Body of pancreas (tissue), 4 donors: ENCODE data around the gene ABCC3. TPM values are rescaled to one million over a fixed set of nuclear protein-coding genes. Genes with fewer than 3 reads are reported as not detected.
A peak's percentile ranks its signal among the peaks of the same experiment; 100 is the strongest.

Experiments used
- ATAC-seq: fragments of 150-250 bp; one replicate; pipeline ENCODE4 v1.9.1; 2016
- DNase-seq, 4 donors: peaks; one replicate each; pipeline ENCODE4 v3.0.0-alpha.2; 2019
- H3K27ac ChIP-seq, 4 donors: fragments of 200-600 bp; sonication (generic); 1 replicate in 3 of 4; 2 replicates in 1 of 4; pipeline versions ENCODE4 v1.5.1 to v1.6.1; 2016 to 2019; ENCODE audit warnings: mild to moderate bottlenecking in 1 of 4, mixed read lengths in 1 of 4, moderate library complexity in 1 of 4
- H3K27me3 ChIP-seq, 2 donors: fragments of 200-600 bp; sonication (generic); one replicate each; pipeline ENCODE4 v1.6.0; 2016; ENCODE audit warnings: mild to moderate bottlenecking in 1 of 2
- H3K36me3 ChIP-seq, 2 donors: fragments of 200-600 bp; sonication (generic); replicated peaks in 1 of 2; 2 replicates each; pipeline ENCODE4 v1.5.1; 2016; ENCODE audit warnings: low read depth in 2 of 2; ENCODE audit not compliant: insufficient read depth in 1 of 2
- H3K4me1 ChIP-seq: fragments of 200-600 bp; sonication (generic); one replicate; pipeline ENCODE4 v1.6.0; 2016
- H3K4me3 ChIP-seq, 2 donors: fragments of 200-600 bp; sonication (generic); 1 replicate in 1 of 2; 2 replicates in 1 of 2; pipeline ENCODE4 v1.5.1; 2016 to 2019
- H3K9me3 ChIP-seq, 3 donors: fragments of 200-600 bp; sonication (generic); 1 replicate in 2 of 3; 2 replicates in 1 of 3; pipeline ENCODE4 v1.5.1; 2016
- CTCF ChIP-seq, 7 experiments: fragments of 450-650 bp in 4 of 7; fragments of 200-600 bp in 3 of 7; sonication (generic) in 3 of 7; IDR thresholded peaks; one replicate each; pipeline ENCODE4 v1.5.1; 2016 to 2019; ENCODE audit warnings: antibody characterized with exemption in 7 of 7
- POLR2A ChIP-seq, 3 donors: fragments of 450-650 bp; IDR thresholded peaks; one replicate each; pipeline ENCODE4 v1.6.1; 2016; ENCODE audit warnings: antibody characterized with exemption in 3 of 3, mild to moderate bottlenecking in 2 of 3
- WGBS, 2 donors: methylation state at CpG; one replicate each; pipeline ENCODE4 v1.1.5; 2017; 5-methylcytosine and 5-hydroxymethylcytosine counted together
- intact Hi-C: fragments of 100-400 bp; cut with DNase I; formaldehyde crosslinking; loops from one replicate; pipeline ENCODE4 v1.15.1; 2023
- total RNA-seq, 2 donors: library from RNA; depleted of rRNA; stranded (reverse); fragments of >200 nt; gene quantifications; one replicate each; pipeline ENCODE4 v1.1.0, GENCODE V29; 2016

Gene ABCC3
- total RNA-seq, 2 donors from 2014 or later = 130 to 163 TPM

- Histone ChIP-seq H3K27ac (peak overlapping the region in 2 of 4 donors; percentile 13 to 30), H3K27me3 (no peaks in the 10 kb centered on the region), H3K4me3 (no peak overlapping the region), H3K36me3 (no peaks in the 10 kb centered on the region), H3K9me3 (no peaks in the 10 kb centered on the region), H3K4me1 (peaks cover 23% of the 10 kb centered on the region)
- DNase-seq (no peak), ATAC-seq (no peak)
- intact Hi-C loops = no loop called here
- TF ChIP-seq POLR2A (IDR thresholded peaks at IDR 0.05) = no peak
- TF ChIP-seq CTCF (IDR thresholded peaks at IDR 0.05) = no peak
- 60 to 63% methylated on average over 7 to 8 of the region's 8 CpGs for WGBS, 2 donors
Observed at GRCh38 chr17:50668025-50668837, 33.5 kb downstream of the ABCC3 start.

DNA sequence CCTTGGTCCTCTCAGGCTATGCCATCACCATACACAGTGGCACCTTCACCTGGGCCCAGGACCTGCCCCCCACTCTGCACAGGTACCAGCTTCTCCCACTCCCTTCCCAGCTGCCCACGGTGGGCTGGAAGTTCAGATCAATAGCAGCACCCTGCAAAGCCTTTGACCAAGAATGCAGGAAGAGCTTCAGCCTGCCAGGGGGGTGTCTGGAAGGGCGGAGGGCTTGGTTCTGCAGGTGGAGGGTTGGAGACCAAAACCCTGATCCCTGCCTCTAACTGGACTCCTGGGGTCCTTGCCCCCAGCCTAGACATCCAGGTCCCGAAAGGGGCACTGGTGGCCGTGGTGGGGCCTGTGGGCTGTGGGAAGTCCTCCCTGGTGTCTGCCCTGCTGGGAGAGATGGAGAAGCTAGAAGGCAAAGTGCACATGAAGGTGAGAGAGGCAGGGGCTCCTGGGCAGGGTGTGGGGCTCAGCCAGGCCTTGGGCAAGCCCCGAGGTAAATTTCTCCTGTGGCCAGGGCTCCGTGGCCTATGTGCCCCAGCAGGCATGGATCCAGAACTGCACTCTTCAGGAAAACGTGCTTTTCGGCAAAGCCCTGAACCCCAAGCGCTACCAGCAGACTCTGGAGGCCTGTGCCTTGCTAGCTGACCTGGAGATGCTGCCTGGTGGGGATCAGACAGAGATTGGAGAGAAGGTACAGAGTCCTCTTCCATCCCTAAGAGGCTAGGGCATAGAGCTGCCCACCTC lies 34.3 kb downstream of the ABCC3 start:
- WGBS, 2 donors = 38 to 82% methylated on average over 1 to 7 of the region's 9 CpGs
- no peak for ATAC-seq
- intact Hi-C loops = no loop called here
- Histone ChIP-seq H3K9me3 (no peaks in the 10 kb centered on the region), H3K36me3 (no peaks in the 10 kb centered on the region), H3K4me3 (no peak overlapping the region), H3K27ac (peak overlapping the region in 2 of 4 donors; percentile 13 to 30), H3K27me3 (no peaks in the 10 kb centered on the region), H3K4me1 (peaks cover 23% of the 10 kb centered on the region)
- TF ChIP-seq POLR2A (IDR thresholded peaks at IDR 0.05) (no peak), CTCF (IDR thresholded peaks at IDR 0.05) (no peak)
- DNase-seq = no peak

DNA sequence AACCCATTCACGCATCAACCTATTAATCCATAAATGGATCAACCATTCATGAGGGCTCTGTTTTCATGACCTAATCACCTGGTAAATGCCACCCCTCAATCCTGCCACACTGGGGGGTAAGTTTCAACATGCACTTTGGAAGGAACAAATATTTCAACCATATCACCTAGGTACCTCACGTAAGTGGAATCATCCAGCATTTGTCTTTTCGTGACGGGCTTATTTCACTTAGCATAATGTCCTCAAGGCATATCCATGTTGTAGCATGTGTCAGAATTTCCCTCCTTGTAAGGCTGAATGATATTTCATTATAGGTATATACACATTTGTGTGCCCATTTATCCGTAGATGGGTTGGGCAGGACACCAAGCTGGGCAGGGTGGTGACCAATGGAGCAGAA lies 37.4 kb downstream of the ABCC3 start:
- TF ChIP-seq POLR2A (IDR thresholded peaks at IDR 0.05) = no peak
- no peak for TF ChIP-seq CTCF (IDR thresholded peaks at IDR 0.05)
- 88 to 98% methylated on average over 5 of the region's 5 CpGs for WGBS, 2 donors
- peak in 1 of 4 donors; percentile 2 for DNase-seq
- peaks cover 0 to 2% of the 10 kb centered on the region in 2 donors for H3K36me3 ChIP-seq
- H3K4me1 ChIP-seq = peaks cover 38% of the 10 kb centered on the region
- no peaks in the 10 kb centered on the region for H3K9me3 ChIP-seq
- peak overlapping the region in 1 of 4 donors; percentile 4 for H3K27ac ChIP-seq
- ATAC-seq = no peak
- no peaks in the 10 kb centered on the region for H3K27me3 ChIP-seq
- intact Hi-C loops = no loop called here
- no peak overlapping the region for H3K4me3 ChIP-seq

- DNase-seq (peak in 2 of 4 donors; percentile 23 to 95), ATAC-seq (peak; percentile 31)
- no peak for TF ChIP-seq POLR2A (IDR thresholded peaks at IDR 0.05)
- no peak for TF ChIP-seq CTCF (IDR thresholded peaks at IDR 0.05)
- 88 to 94% methylated on average over 14 to 20 of the region's 20 CpGs for WGBS, 2 donors
- Histone ChIP-seq H3K36me3 (peaks cover 0 to 2% of the 10 kb centered on the region in 2 donors), H3K4me3 (no peak overlapping the region), H3K27ac (peak overlapping the region in 2 of 4 donors; percentile 8 to 81), H3K27me3 (no peaks in the 10 kb centered on the region), H3K9me3 (no peaks in the 10 kb centered on the region), H3K4me1 (peaks cover 36% of the 10 kb centered on the region)
- intact Hi-C loops = no loop called here
Observed at GRCh38 chr17:50672831-50673551, 38.3 kb downstream of the ABCC3 start.
